H9 (cell line): Measurements from ENCODE around the gene CORO7. TPM values are rescaled to one million over a fixed set of nuclear protein-coding genes. Genes with fewer than 3 reads are reported as not detected.

Experiments used
- DNase-seq: peaks from one replicate; pipeline ENCODE4 v3.0.0-alpha.2; 2017
- H2AFZ ChIP-seq: one replicate; pipeline ENCODE4 v1.6.1; 2013; ENCODE audit warnings: mild to moderate bottlenecking, low read length, control low read depth, moderate library complexity
- H2AK5ac ChIP-seq: 2 replicates; pipeline ENCODE4 v1.6.1; 2013; ENCODE audit warnings: low read length, control low read depth, mixed read lengths; ENCODE audit not compliant: insufficient read length
- H2BK120ac ChIP-seq: one replicate; pipeline ENCODE4 v1.6.1; 2013; ENCODE audit warnings: low read depth, mild to moderate bottlenecking, low read length, control low read depth, inconsistent platforms; ENCODE audit not compliant: poor library complexity, severe bottlenecking
- H2BK12ac ChIP-seq: 2 replicates; pipeline ENCODE4 v1.6.1; 2013; ENCODE audit warnings: low read length, control low read depth, mixed read lengths, low read depth; ENCODE audit not compliant: insufficient read length
- H2BK15ac ChIP-seq: 2 replicates; pipeline ENCODE4 v1.6.1; 2013; ENCODE audit warnings: low read depth, low read length, control low read depth
- H2BK20ac ChIP-seq: one replicate; pipeline ENCODE4 v1.6.1; 2013; ENCODE audit warnings: low read depth, mild to moderate bottlenecking, low read length, control low read depth, inconsistent platforms; ENCODE audit not compliant: poor library complexity, severe bottlenecking
- H2BK5ac ChIP-seq: 2 replicates; pipeline ENCODE4 v1.6.1; 2013; ENCODE audit warnings: low read length, control low read depth, mixed read lengths; ENCODE audit not compliant: insufficient read length
- H3K14ac ChIP-seq: 2 replicates; pipeline ENCODE4 v1.6.1; 2013; ENCODE audit warnings: low read length, control low read depth; ENCODE audit not compliant: insufficient read depth
- H3K18ac ChIP-seq: 2 replicates; pipeline ENCODE4 v1.6.1; 2013; ENCODE audit warnings: low read depth, mild to moderate bottlenecking, mixed read lengths, low read length, control low read depth; ENCODE audit not compliant: insufficient read length
- H3K23ac ChIP-seq: 2 replicates; pipeline ENCODE4 v1.6.1; 2013; ENCODE audit warnings: low read length, control low read depth, mixed read lengths, low read depth; ENCODE audit not compliant: insufficient read length
- H3K23me2 ChIP-seq: 2 replicates; pipeline ENCODE4 v1.6.1; 2013; ENCODE audit warnings: low read depth, mild to moderate bottlenecking, mixed read lengths, low read length, control low read depth; ENCODE audit not compliant: insufficient read length, poor library complexity, severe bottlenecking
- H3K27ac ChIP-seq: 2 replicates; pipeline ENCODE4 v1.5.1; 2013; ENCODE audit warnings: low read length, control low read depth, mixed read lengths, low read depth; ENCODE audit not compliant: insufficient read length
- H3K27me3 ChIP-seq: 2 replicates; pipeline ENCODE4 v1.6.1; 2013; ENCODE audit warnings: low read length, control low read depth, inconsistent platforms; ENCODE audit not compliant: insufficient read depth
- H3K4ac ChIP-seq: 2 replicates; pipeline ENCODE4 v1.6.1; 2013; ENCODE audit warnings: low read depth, mild to moderate bottlenecking, control low read depth, inconsistent platforms, low read length, moderate library complexity
- H3K4me1 ChIP-seq: 2 replicates; pipeline ENCODE4 v1.6.1; 2013; ENCODE audit warnings: low read length, control low read depth, inconsistent platforms; ENCODE audit not compliant: insufficient read depth
- H3K4me2 ChIP-seq: 2 replicates; pipeline ENCODE4 v1.6.1; 2013; ENCODE audit warnings: low read length, control low read depth, mixed read lengths; ENCODE audit not compliant: insufficient read length, insufficient read depth
- H3K56ac ChIP-seq: 2 replicates; pipeline ENCODE4 v1.6.1; 2013; ENCODE audit warnings: low read depth, mild to moderate bottlenecking, mixed read lengths, low read length, control low read depth; ENCODE audit not compliant: insufficient read length
- H3K79me1 ChIP-seq: 2 replicates; pipeline ENCODE4 v1.6.1; 2013; ENCODE audit warnings: low read depth, mild to moderate bottlenecking, moderate library complexity, low read length, control low read depth, inconsistent platforms; ENCODE audit not compliant: insufficient read depth, poor library complexity, severe bottlenecking
- H3K79me2 ChIP-seq: 2 replicates; pipeline ENCODE4 v1.6.1; 2013; ENCODE audit warnings: low read length, control low read depth, inconsistent platforms; ENCODE audit not compliant: insufficient read depth
- H3K9ac ChIP-seq: 2 replicates; pipeline ENCODE4 v1.6.1; 2013; ENCODE audit warnings: low read length, control low read depth, mixed read lengths; ENCODE audit not compliant: insufficient read length; ENCODE audit errors: extremely low read depth
- H3K9me3 ChIP-seq: one replicate; pipeline ENCODE4 v1.6.1; 2013; ENCODE audit warnings: low read depth, low read length, inconsistent platforms; ENCODE audit not compliant: control insufficient read depth
- H3T11ph ChIP-seq: one replicate; pipeline ENCODE4 v1.6.1; 2013; ENCODE audit warnings: mild to moderate bottlenecking, low read length, control low read depth, inconsistent platforms
- H4K20me1 ChIP-seq: one replicate; pipeline ENCODE4 v1.6.1; 2013; ENCODE audit not compliant: control insufficient read depth, insufficient read length, insufficient read depth
- H4K5ac ChIP-seq: 2 replicates; pipeline ENCODE4 v1.6.1; 2013; ENCODE audit warnings: low read depth, mild to moderate bottlenecking, mixed read lengths, low read length, control low read depth; ENCODE audit not compliant: insufficient read length
- H4K8ac ChIP-seq: replicated peaks from 2 replicates; pipeline ENCODE4 v1.6.1; 2013; ENCODE audit warnings: low read length, control low read depth, mixed read lengths, low read depth; ENCODE audit not compliant: insufficient read length
- H4K91ac ChIP-seq: 2 replicates; pipeline ENCODE4 v1.6.1; 2013; ENCODE audit warnings: low read depth, mild to moderate bottlenecking, moderate library complexity, mixed read lengths, low read length, control low read depth; ENCODE audit not compliant: insufficient read length
- H3K27ac Mint-ChIP-seq, 3 experiments: 2 replicates in 2 of 3; 3 replicates in 1 of 3; pipeline ENCODE4 v1.8.0; 2020 to 2021; ENCODE audit warnings: mixed read lengths in 3 of 3, mild to moderate bottlenecking in 1 of 3, moderate library complexity in 1 of 3
- H3K27me3 Mint-ChIP-seq: 2 replicates; pipeline ENCODE4 v1.8.0; 2021; ENCODE audit warnings: low read depth, mild to moderate bottlenecking, moderate library complexity, mixed read lengths
- H3K36me3 Mint-ChIP-seq, 3 experiments: 2 replicates in 2 of 3; 3 replicates in 1 of 3; pipeline ENCODE4 v1.8.0; 2020 to 2021; ENCODE audit warnings: low read depth in 3 of 3, mixed read lengths in 3 of 3; ENCODE audit not compliant: insufficient read depth in 1 of 3
- H3K4me1 Mint-ChIP-seq, 2 experiments: 2 replicates each; pipeline ENCODE4 v1.8.0; 2020; ENCODE audit warnings: mixed read lengths in 2 of 2
- H3K4me3 Mint-ChIP-seq, 2 experiments: 2 replicates in 1 of 2; 3 replicates in 1 of 2; pipeline ENCODE4 v1.8.0; 2020 to 2021; ENCODE audit warnings: mild to moderate bottlenecking in 2 of 2, mixed read lengths in 2 of 2, moderate library complexity in 1 of 2
- H3K9me3 Mint-ChIP-seq, 2 experiments: 2 replicates in 1 of 2; 3 replicates in 1 of 2; pipeline ENCODE4 v1.8.0; 2020; ENCODE audit warnings: mild to moderate bottlenecking in 2 of 2, mixed read lengths in 2 of 2, moderate library complexity in 1 of 2
- WGBS: extraction: QIAGEN DNeasy Blood & Tissue Kit; methylation state at CpG from one replicate; pipeline ENCODE4 v1.1.7; 2013; ENCODE audit warnings: missing lambda C conversion rate, low lambda C conversion rate, mixed read lengths; ENCODE audit not compliant: insufficient read length; ENCODE audit errors: extremely low coverage; 5-methylcytosine and 5-hydroxymethylcytosine counted together
- total RNA-seq: library from RNA; stranded (reverse); gene quantifications from 2 replicates; pipeline ENCODE4 v1.2.1, GENCODE V29; 2021
- TF ChIP-seq, protein P1 (sequence below): fragments of 200-600 bp; sonication (generic); conservative IDR thresholded peaks from 3 replicates; pipeline ENCODE4 v1.8.0; 2021; ENCODE audit warnings: antibody characterized with exemption, mild to moderate bottlenecking

Gene CORO7
- total RNA-seq, 1 experiment from 2014 or later, result 38.4 TPM

GRCh38 chr16:4316108-4316863 is 100.1 kb downstream of the CORO7 start:
- TF ChIP-seq, protein P1, sequence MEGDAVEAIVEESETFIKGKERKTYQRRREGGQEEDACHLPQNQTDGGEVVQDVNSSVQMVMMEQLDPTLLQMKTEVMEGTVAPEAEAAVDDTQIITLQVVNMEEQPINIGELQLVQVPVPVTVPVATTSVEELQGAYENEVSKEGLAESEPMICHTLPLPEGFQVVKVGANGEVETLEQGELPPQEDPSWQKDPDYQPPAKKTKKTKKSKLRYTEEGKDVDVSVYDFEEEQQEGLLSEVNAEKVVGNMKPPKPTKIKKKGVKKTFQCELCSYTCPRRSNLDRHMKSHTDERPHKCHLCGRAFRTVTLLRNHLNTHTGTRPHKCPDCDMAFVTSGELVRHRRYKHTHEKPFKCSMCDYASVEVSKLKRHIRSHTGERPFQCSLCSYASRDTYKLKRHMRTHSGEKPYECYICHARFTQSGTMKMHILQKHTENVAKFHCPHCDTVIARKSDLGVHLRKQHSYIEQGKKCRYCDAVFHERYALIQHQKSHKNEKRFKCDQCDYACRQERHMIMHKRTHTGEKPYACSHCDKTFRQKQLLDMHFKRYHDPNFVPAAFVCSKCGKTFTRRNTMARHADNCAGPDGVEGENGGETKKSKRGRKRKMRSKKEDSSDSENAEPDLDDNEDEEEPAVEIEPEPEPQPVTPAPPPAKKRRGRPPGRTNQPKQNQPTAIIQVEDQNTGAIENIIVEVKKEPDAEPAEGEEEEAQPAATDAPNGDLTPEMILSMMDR, result no peak
- H2AFZ ChIP-seq, result no peak overlapping the region
- no peaks in the 10 kb centered on the region for H3K9me3 ChIP-seq
- H3K56ac ChIP-seq, result no peak overlapping the region
- H3K4me2 ChIP-seq, result peak overlapping the region; percentile 71
- WGBS, result no CpG with 5 or more reads among the region's 93 CpGs
- no peak overlapping the region for H3K4ac ChIP-seq
- H3K79me1 ChIP-seq, result no peaks in the 10 kb centered on the region
- no peak overlapping the region for H2BK5ac ChIP-seq
- H2AK5ac ChIP-seq, result no peak overlapping the region
- Mint-ChIP-seq H3K27ac (no peak overlapping the region), H3K9me3 (peaks cover 0 to 3% of the 10 kb centered on the region in 2 experiments; a peak in 1 of 5 replicates), H3K27me3 (peaks cover 25% of the 10 kb centered on the region), H3K4me1 (peaks cover 7 to 35% of the 10 kb centered on the region in 2 experiments), H3K4me3 (peak overlapping the region; percentile 70 to 80), H3K36me3 (0 out of 7 replicates have a peak, but pooled peaks cover 0 to 2% (median 0%) of the 10 kb centered on the region in 3 experiments)
- no peak overlapping the region for H3K27ac ChIP-seq
- 0 out of 2 replicates have a peak, but pooled peaks cover 3% of the 10 kb centered on the region for H3K4me1 ChIP-seq
- peaks cover 5% of the 10 kb centered on the region; the same call in 1 of the 2 replicates for H3K79me2 ChIP-seq
- no peak overlapping the region for H4K8ac ChIP-seq
- H3K23ac ChIP-seq, result no peak overlapping the region
- peaks cover 3% of the 10 kb centered on the region for H4K20me1 ChIP-seq
- H4K91ac ChIP-seq, result no peak overlapping the region
- no peak overlapping the region for H2BK120ac ChIP-seq
- no peak overlapping the region for H2BK20ac ChIP-seq
- H3K14ac ChIP-seq, result peak overlapping the region; percentile 70; the same call in 1 of the 2 replicates
- peaks cover 12% of the 10 kb centered on the region for H3K23me2 ChIP-seq
- H2BK15ac ChIP-seq, result no peak overlapping the region
- no peaks in the 10 kb centered on the region; the same call in 1 of the 2 replicates for H3K27me3 ChIP-seq
- H3T11ph ChIP-seq, result no peak overlapping the region
- DNase-seq, result no peak
- no peak overlapping the region for H4K5ac ChIP-seq
- H2BK12ac ChIP-seq, result no peak overlapping the region
- peak overlapping the region; percentile 40 for H3K18ac ChIP-seq
- no peak overlapping the region for H3K9ac ChIP-seq
